IMR-90 (cell line): ENCODE measurements around the gene KRT86.

Source experiments
- CEBPB ChIP-seq: IDR thresholded peaks from 2 replicates; pipeline ENCODE4 v1.6.1; 2012; ENCODE audit warnings: low read depth, low read length, improper control_type of control experiment
- MXI1 ChIP-seq: IDR thresholded peaks from 2 replicates; pipeline ENCODE4 v1.6.1; 2012; ENCODE audit warnings: low read depth, mild to moderate bottlenecking, low read length, moderate library complexity, borderline replicate concordance
- RAD21 ChIP-seq: IDR thresholded peaks from 2 replicates; pipeline ENCODE4 v1.6.1; 2012; ENCODE audit warnings: low read length, improper control_type of control experiment
- SMC3 ChIP-seq: fragments of 150-350 bp; IDR thresholded peaks from 2 replicates; pipeline ENCODE4 v1.6.1; 2016; ENCODE audit warnings: low read depth, mild to moderate bottlenecking, antibody characterized with exemption, low read length, moderate library complexity
- TF ChIP-seq, protein P1 (sequence below): conservative IDR thresholded peaks from 2 replicates; pipeline ENCODE4 v1.5.1; 2012; ENCODE audit warnings: mild to moderate bottlenecking, low read depth, low read length, improper control_type of control experiment
- TF ChIP-seq, protein P2 (sequence below): fragments of 150-350 bp; IDR thresholded peaks from 2 replicates; pipeline ENCODE4 v1.6.1; 2016; ENCODE audit warnings: low read depth, mild to moderate bottlenecking, low read length, moderate library complexity, borderline replicate concordance
- TF ChIP-seq, protein P3 (sequence below): fragments of 150-350 bp; IDR thresholded peaks from 2 replicates; pipeline ENCODE4 v1.6.1; 2017; ENCODE audit warnings: mild to moderate bottlenecking, antibody characterized with exemption, low read length, low read depth

DNA sequence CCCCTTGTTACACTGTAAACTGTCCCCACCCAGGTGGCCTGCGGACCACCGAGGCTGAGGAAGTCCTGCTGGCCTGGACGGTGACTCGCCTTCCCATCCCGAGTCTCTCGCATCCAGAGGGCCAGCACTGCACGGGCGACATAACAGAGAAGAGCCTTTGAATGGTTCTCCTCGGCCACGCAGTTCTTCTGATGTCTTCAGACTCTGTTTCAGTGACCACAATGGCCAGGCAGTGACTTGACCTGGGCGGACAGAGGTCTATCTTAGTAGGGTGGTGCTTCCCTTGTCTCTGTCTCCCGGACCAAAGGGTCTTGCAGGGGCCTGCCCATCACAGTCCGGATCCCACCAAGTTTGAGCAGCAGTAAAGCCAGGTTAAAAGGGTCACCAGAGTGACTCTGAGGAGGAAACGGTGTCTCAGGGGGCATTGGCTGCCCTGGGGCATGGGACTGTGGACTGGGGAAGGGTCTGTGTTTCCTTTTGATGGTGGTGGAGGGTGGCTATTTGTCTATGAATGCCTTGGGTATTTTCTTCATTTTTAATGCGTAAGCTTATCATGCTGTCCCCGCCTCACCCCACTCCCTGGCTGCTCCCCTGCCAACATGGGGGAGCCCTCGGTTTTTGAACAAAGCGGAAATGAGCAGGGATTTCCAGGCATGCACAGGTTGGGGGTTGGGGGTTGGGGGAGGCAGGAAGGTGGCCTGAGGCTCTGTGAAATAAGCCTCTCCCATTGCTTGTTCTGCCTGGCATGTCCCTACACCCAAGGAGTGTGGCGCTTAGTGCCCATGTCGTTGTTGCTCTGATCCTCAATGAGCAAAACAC is 82.5 kb downstream of the KRT86 start:
- TF ChIP-seq, protein P1, sequence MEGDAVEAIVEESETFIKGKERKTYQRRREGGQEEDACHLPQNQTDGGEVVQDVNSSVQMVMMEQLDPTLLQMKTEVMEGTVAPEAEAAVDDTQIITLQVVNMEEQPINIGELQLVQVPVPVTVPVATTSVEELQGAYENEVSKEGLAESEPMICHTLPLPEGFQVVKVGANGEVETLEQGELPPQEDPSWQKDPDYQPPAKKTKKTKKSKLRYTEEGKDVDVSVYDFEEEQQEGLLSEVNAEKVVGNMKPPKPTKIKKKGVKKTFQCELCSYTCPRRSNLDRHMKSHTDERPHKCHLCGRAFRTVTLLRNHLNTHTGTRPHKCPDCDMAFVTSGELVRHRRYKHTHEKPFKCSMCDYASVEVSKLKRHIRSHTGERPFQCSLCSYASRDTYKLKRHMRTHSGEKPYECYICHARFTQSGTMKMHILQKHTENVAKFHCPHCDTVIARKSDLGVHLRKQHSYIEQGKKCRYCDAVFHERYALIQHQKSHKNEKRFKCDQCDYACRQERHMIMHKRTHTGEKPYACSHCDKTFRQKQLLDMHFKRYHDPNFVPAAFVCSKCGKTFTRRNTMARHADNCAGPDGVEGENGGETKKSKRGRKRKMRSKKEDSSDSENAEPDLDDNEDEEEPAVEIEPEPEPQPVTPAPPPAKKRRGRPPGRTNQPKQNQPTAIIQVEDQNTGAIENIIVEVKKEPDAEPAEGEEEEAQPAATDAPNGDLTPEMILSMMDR, result no peak
- TF ChIP-seq, protein P2, sequence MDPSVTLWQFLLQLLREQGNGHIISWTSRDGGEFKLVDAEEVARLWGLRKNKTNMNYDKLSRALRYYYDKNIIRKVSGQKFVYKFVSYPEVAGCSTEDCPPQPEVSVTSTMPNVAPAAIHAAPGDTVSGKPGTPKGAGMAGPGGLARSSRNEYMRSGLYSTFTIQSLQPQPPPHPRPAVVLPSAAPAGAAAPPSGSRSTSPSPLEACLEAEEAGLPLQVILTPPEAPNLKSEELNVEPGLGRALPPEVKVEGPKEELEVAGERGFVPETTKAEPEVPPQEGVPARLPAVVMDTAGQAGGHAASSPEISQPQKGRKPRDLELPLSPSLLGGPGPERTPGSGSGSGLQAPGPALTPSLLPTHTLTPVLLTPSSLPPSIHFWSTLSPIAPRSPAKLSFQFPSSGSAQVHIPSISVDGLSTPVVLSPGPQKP, result no peak
- TF ChIP-seq, protein P3, sequence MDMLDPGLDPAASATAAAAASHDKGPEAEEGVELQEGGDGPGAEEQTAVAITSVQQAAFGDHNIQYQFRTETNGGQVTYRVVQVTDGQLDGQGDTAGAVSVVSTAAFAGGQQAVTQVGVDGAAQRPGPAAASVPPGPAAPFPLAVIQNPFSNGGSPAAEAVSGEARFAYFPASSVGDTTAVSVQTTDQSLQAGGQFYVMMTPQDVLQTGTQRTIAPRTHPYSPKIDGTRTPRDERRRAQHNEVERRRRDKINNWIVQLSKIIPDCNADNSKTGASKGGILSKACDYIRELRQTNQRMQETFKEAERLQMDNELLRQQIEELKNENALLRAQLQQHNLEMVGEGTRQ, result no peak
- TF ChIP-seq SMC3, result no peak
- no peak for TF ChIP-seq MXI1
- no peak for TF ChIP-seq CEBPB
- no peak for TF ChIP-seq RAD21
